Neural cell (in vitro differentiated cells): Measurements from ENCODE around the gene DRD2.

Experiments
- EP300 ChIP-seq: fragments of 450-650 bp; conservative IDR thresholded peaks from 2 replicates; pipeline ENCODE4 v1.6.1; 2014; ENCODE audit warnings: antibody characterized with exemption, mild to moderate bottlenecking, moderate library complexity; ENCODE audit not compliant: poor library complexity, severe bottlenecking
- TAF1 ChIP-seq: IDR thresholded peaks from 2 replicates; pipeline ENCODE4 v1.6.1; 2012; ENCODE audit warnings: low read depth
- TF ChIP-seq, protein P1 (sequence below): fragments of 450-650 bp; IDR thresholded peaks from 2 replicates; pipeline ENCODE4 v1.5.1; 2014; ENCODE audit warnings: antibody characterized with exemption, mild to moderate bottlenecking, moderate library complexity; ENCODE audit not compliant: poor library complexity, severe bottlenecking

DNA sequence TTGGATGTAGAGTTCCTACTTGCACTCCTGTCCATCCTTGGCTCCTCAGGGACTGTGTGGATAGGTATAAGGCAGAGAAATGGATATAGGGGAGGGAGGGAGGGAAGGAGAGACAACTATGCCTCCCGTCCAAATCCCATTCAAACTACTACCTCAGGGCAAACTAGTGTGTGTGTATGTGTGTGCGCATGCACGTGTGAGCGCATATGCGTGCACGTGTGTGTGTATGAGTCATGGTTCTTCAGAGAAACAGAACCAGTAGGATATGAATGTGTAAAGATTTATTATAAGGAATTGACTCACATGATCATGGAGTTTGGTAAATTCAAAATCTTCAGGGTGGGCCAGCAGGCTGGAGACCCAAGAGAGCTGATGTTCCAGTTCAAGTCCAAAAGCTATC lies 42.2 kb upstream of the DRD2 start:
- no peak for TF ChIP-seq TAF1
- TF ChIP-seq, protein P1, sequence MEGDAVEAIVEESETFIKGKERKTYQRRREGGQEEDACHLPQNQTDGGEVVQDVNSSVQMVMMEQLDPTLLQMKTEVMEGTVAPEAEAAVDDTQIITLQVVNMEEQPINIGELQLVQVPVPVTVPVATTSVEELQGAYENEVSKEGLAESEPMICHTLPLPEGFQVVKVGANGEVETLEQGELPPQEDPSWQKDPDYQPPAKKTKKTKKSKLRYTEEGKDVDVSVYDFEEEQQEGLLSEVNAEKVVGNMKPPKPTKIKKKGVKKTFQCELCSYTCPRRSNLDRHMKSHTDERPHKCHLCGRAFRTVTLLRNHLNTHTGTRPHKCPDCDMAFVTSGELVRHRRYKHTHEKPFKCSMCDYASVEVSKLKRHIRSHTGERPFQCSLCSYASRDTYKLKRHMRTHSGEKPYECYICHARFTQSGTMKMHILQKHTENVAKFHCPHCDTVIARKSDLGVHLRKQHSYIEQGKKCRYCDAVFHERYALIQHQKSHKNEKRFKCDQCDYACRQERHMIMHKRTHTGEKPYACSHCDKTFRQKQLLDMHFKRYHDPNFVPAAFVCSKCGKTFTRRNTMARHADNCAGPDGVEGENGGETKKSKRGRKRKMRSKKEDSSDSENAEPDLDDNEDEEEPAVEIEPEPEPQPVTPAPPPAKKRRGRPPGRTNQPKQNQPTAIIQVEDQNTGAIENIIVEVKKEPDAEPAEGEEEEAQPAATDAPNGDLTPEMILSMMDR = no peak
- no peak for TF ChIP-seq EP300
